SK-N-SH treated with all-trans-retinoic acid at 6 μM for 48 hours (cell line): Measurements from ENCODE around the gene BUD13.

Source experiments
- ATAC-seq: fragments of 200-7000 bp; cut with Tn5 transposase; 3 replicates; pipeline ENCODE4 v1.9.1; 2020; ENCODE audit warnings: mild to moderate bottlenecking, moderate library complexity
- ARNTL ChIP-seq: fragments of 450-650 bp; formaldehyde crosslinking; IDR thresholded peaks from 2 replicates; pipeline ENCODE4 v1.5.0; 2020; ENCODE audit warnings: low read depth, mild to moderate bottlenecking, moderate library complexity, borderline replicate concordance
- BACH2 ChIP-seq: fragments of 250-450 bp; sonication (Bioruptor Pico); IDR thresholded peaks from 2 replicates; pipeline ENCODE4 v1.9.0; 2021; ENCODE audit warnings: mild to moderate bottlenecking, borderline replicate concordance
- CSDC2 ChIP-seq: fragments of 250-450 bp; sonication (Bioruptor Pico); IDR thresholded peaks from 2 replicates; pipeline ENCODE4 v1.5.0; 2020; ENCODE audit warnings: mild to moderate bottlenecking, moderate library complexity
- ESRRG ChIP-seq: fragments of 250-450 bp; sonication (Bioruptor Pico); IDR thresholded peaks from 2 replicates; pipeline ENCODE4 v1.6.1; 2021; ENCODE audit warnings: mild to moderate bottlenecking
- GLIS3 ChIP-seq: fragments of 250-450 bp; sonication (Bioruptor Pico); IDR thresholded peaks from 2 replicates; pipeline ENCODE4 v1.5.0; 2020; ENCODE audit warnings: mild to moderate bottlenecking, moderate library complexity
- ISL1 ChIP-seq: fragments of 250-450 bp; sonication (Bioruptor Pico); IDR thresholded peaks from 2 replicates; pipeline ENCODE4 v2.1.2; 2022; ENCODE audit warnings: mild to moderate bottlenecking, moderate library complexity
- OSR1 ChIP-seq: fragments of 250-450 bp; sonication (Bioruptor Pico); IDR thresholded peaks from 2 replicates; pipeline ENCODE4 v1.8.0; 2022; ENCODE audit warnings: moderate library complexity, mild to moderate bottlenecking, inconsistent platforms
- PATZ1 ChIP-seq: fragments of 250-450 bp; sonication (Bioruptor Pico); IDR thresholded peaks from 2 replicates; pipeline ENCODE4 v1.8.0; 2020; ENCODE audit warnings: mild to moderate bottlenecking, moderate library complexity, borderline replicate concordance
- PPARA ChIP-seq: fragments of 250-450 bp; sonication (Bioruptor Pico); IDR thresholded peaks from 2 replicates; pipeline ENCODE4 v1.5.0; 2020; ENCODE audit warnings: mild to moderate bottlenecking, borderline replicate concordance
- RARB ChIP-seq: fragments of 250-450 bp; sonication (Bioruptor Pico); IDR thresholded peaks from 2 replicates; pipeline ENCODE4 v1.8.0; 2021; ENCODE audit warnings: mild to moderate bottlenecking, moderate library complexity
- SNAI2 ChIP-seq: fragments of 250-450 bp; sonication (Bioruptor Pico); IDR thresholded peaks from 2 replicates; pipeline ENCODE4 v1.5.0; 2020; ENCODE audit warnings: mild to moderate bottlenecking, moderate library complexity
- TCF4 ChIP-seq: fragments of 250-450 bp; sonication (Bioruptor Pico); IDR thresholded peaks from 2 replicates; pipeline ENCODE4 v1.8.0; 2021; ENCODE audit warnings: mild to moderate bottlenecking, moderate library complexity, borderline replicate concordance
- TOX ChIP-seq: fragments of 250-450 bp; sonication (Bioruptor Pico); IDR thresholded peaks from 2 replicates; pipeline ENCODE4 v1.8.0; 2021; ENCODE audit warnings: mild to moderate bottlenecking, moderate library complexity, borderline replicate concordance
- TSHZ2 ChIP-seq: fragments of 250-450 bp; sonication (Bioruptor Pico); IDR thresholded peaks from 2 replicates; pipeline ENCODE4 v1.5.0; 2020; ENCODE audit warnings: mild to moderate bottlenecking, moderate library complexity
- ZC3H10 ChIP-seq: fragments of 250-450 bp; sonication (Bioruptor Pico); IDR thresholded peaks from 2 replicates; pipeline ENCODE4 v1.5.1; 2021; ENCODE audit warnings: mild to moderate bottlenecking, moderate library complexity
- ZFP3 ChIP-seq: fragments of 250-450 bp; sonication (Bioruptor Pico); IDR thresholded peaks from 2 replicates; pipeline ENCODE4 v1.5.0; 2020; ENCODE audit warnings: mild to moderate bottlenecking, moderate library complexity
- ZFP30 ChIP-seq: fragments of 450-650 bp; formaldehyde crosslinking; IDR thresholded peaks from 2 replicates; pipeline ENCODE4 v1.5.0; 2022; ENCODE audit warnings: mild to moderate bottlenecking, moderate library complexity
- ZNF565 ChIP-seq: fragments of 450-650 bp; formaldehyde crosslinking; conservative IDR thresholded peaks from 2 replicates; pipeline ENCODE4 v1.5.0; 2020; ENCODE audit warnings: low read depth, mild to moderate bottlenecking, moderate library complexity
- ZNF70 ChIP-seq: fragments of 450-650 bp; formaldehyde crosslinking; IDR thresholded peaks from 2 replicates; pipeline ENCODE4 v1.5.0; 2020; ENCODE audit warnings: mild to moderate bottlenecking, moderate library complexity
- ZNF8 ChIP-seq: fragments of 450-650 bp; formaldehyde crosslinking; IDR thresholded peaks from 2 replicates; pipeline ENCODE4 v1.5.0; 2020; ENCODE audit warnings: mild to moderate bottlenecking, moderate library complexity
- TF ChIP-seq, protein P1 (sequence below): fragments of 250-450 bp; sonication (Bioruptor Pico); IDR thresholded peaks from 2 replicates; pipeline ENCODE4 v1.8.0; 2021; ENCODE audit warnings: low read depth, mild to moderate bottlenecking, moderate library complexity, borderline replicate concordance
- TF ChIP-seq, protein P2 (sequence below): fragments of 250-450 bp; sonication (Bioruptor Pico); IDR thresholded peaks from 2 replicates; pipeline ENCODE4 v1.5.1; 2021; ENCODE audit warnings: mild to moderate bottlenecking, moderate library complexity
- TF ChIP-seq, protein P3 (sequence below): fragments of 250-450 bp; sonication (Bioruptor Pico); IDR thresholded peaks from 2 replicates; pipeline ENCODE4 v1.5.1; 2020; ENCODE audit warnings: low read depth, mild to moderate bottlenecking, moderate library complexity

Gene BUD13

GRCh38 chr11:116730601-116731000, 42.2 kb downstream of the BUD13 start:
- TF ChIP-seq ZC3H10 (CRISPR knock-in tag) (no peak), TOX (CRISPR knock-in tag) (no peak), TSHZ2 (CRISPR knock-in tag) (no peak), OSR1 (CRISPR knock-in tag) (no peak), ESRRG (CRISPR knock-in tag) (no peak), ISL1 (CRISPR knock-in tag) (no peak), TCF4 (no peak)
- TF ChIP-seq, protein P1, sequence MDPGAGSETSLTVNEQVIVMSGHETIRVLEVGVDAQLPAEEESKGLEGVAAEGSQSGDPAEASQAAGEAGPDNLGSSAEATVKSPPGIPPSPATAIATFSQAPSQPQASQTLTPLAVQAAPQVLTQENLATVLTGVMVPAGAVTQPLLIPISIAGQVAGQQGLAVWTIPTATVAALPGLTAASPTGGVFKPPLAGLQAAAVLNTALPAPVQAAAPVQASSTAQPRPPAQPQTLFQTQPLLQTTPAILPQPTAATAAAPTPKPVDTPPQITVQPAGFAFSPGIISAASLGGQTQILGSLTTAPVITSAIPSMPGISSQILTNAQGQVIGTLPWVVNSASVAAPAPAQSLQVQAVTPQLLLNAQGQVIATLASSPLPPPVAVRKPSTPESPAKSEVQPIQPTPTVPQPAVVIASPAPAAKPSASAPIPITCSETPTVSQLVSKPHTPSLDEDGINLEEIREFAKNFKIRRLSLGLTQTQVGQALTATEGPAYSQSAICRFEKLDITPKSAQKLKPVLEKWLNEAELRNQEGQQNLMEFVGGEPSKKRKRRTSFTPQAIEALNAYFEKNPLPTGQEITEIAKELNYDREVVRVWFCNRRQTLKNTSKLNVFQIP (CRISPR knock-in tag) = no peak
- TF ChIP-seq, protein P2, sequence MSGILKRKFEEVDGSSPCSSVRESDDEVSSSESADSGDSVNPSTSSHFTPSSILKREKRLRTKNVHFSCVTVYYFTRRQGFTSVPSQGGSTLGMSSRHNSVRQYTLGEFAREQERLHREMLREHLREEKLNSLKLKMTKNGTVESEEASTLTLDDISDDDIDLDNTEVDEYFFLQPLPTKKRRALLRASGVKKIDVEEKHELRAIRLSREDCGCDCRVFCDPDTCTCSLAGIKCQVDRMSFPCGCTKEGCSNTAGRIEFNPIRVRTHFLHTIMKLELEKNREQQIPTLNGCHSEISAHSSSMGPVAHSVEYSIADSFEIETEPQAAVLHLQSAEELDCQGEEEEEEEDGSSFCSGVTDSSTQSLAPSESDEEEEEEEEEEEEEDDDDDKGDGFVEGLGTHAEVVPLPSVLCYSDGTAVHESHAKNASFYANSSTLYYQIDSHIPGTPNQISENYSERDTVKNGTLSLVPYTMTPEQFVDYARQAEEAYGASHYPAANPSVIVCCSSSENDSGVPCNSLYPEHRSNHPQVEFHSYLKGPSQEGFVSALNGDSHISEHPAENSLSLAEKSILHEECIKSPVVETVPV = no peak
- ATAC-seq = no peak

DNA sequence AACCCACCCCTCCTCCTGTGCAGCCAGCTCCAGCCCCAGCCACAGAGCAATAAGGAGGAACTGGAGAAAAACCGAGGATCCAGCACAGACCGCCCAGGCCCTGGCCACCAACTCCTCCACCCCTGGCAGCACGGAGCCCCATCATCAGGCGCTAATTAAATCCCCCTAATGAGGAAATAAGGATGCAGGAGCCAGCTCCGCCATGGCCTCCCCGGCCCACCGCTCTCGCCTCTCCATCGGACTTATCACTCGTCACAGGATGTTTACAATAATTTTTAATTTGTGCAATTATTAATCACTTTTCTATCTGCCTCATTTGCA, 42.6 kb downstream of the BUD13 start:
- no peak for ATAC-seq
- no peak for TF ChIP-seq TCF4
- no peak for TF ChIP-seq PPARA (CRISPR knock-in tag)
- no peak for TF ChIP-seq TSHZ2 (CRISPR knock-in tag)
- TF ChIP-seq ZNF70 (CRISPR knock-in tag) = no peak
- no peak for TF ChIP-seq ZNF8 (CRISPR knock-in tag)
- TF ChIP-seq GLIS3 (CRISPR knock-in tag) = no peak
- TF ChIP-seq RARB = no peak
- TF ChIP-seq ARNTL = no peak
- TF ChIP-seq, protein P3, sequence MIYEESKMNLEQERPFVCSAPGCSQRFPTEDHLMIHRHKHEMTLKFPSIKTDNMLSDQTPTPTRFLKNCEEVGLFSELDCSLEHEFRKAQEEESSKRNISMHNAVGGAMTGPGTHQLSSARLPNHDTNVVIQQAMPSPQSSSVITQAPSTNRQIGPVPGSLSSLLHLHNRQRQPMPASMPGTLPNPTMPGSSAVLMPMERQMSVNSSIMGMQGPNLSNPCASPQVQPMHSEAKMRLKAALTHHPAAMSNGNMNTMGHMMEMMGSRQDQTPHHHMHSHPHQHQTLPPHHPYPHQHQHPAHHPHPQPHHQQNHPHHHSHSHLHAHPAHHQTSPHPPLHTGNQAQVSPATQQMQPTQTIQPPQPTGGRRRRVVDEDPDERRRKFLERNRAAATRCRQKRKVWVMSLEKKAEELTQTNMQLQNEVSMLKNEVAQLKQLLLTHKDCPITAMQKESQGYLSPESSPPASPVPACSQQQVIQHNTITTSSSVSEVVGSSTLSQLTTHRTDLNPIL (CRISPR knock-in tag) = no peak
- no peak for TF ChIP-seq CSDC2 (CRISPR knock-in tag)
- TF ChIP-seq ZC3H10 (CRISPR knock-in tag) = no peak
- no peak for TF ChIP-seq BACH2 (CRISPR knock-in tag)

- ATAC-seq = no peak
- TF ChIP-seq ZFP3 (CRISPR knock-in tag) (no peak), ZFP30 (CRISPR knock-in tag) (no peak), SNAI2 (CRISPR knock-in tag) (no peak), ZNF565 (CRISPR knock-in tag) (no peak), PATZ1 (CRISPR knock-in tag) (no peak), TCF4 (no peak)
- TF ChIP-seq, protein P3 (CRISPR knock-in tag) = no peak
Measured at GRCh38 chr11:116729501-116730240, 43.1 kb downstream of the BUD13 start.
